ENCODE results near the gene TMPRSS4.

TMPRSS4 gene

GRCh38 chr11:118144301-118145268, 67.7 kb downstream of the TMPRSS4 start:
- TF ChIP-seq CTCF (IDR thresholded peaks at IDR 0.05) = no peak

- TF ChIP-seq CTCF (IDR thresholded peaks at IDR 0.05) = peak; percentile 85
Measured at GRCh38 chr11:118145285-118146227, 68.7 kb downstream of the TMPRSS4 start.

GRCh38 chr11:118146554-118146953, 69.7 kb downstream of the TMPRSS4 start:
- no peak for TF ChIP-seq CTCF (IDR thresholded peaks at IDR 0.05)

GRCh38 chr11:118147502-118147901, 70.6 kb downstream of the TMPRSS4 start:
- no peak for TF ChIP-seq CTCF (IDR thresholded peaks at IDR 0.05)

- TF ChIP-seq CTCF (IDR thresholded peaks at IDR 0.05) = no peak
Measured at GRCh38 chr11:118148240-118148639, 71.4 kb downstream of the TMPRSS4 start.

- TF ChIP-seq CTCF (IDR thresholded peaks at IDR 0.05) = no peak
Measured at GRCh38 chr11:118148856-118149255, 72.0 kb downstream of the TMPRSS4 start.

- no peak for TF ChIP-seq CTCF (IDR thresholded peaks at IDR 0.05)
Measured at GRCh38 chr11:118149493-118149892, 72.6 kb downstream of the TMPRSS4 start.

All from LNCAP (cell line).